Breast epithelium (tissue), 3 donors: ENCODE results near the gene TBC1D1.

Experiments used
- POLR2AphosphoS5 ChIP-seq, 3 donors: sonication (generic); formaldehyde crosslinking; IDR thresholded peaks; one replicate each; pipeline ENCODE4 v1.6.1; 2017; ENCODE audit warnings: antibody characterized with exemption in 3 of 3
- TF ChIP-seq, protein P1 (sequence below), 3 donors: fragments of 450-650 bp; IDR thresholded peaks; one replicate each; pipeline ENCODE4 v1.5.1; 2016 to 2017; ENCODE audit warnings: antibody characterized with exemption in 3 of 3, mild to moderate bottlenecking in 3 of 3, moderate library complexity in 3 of 3

DNA sequence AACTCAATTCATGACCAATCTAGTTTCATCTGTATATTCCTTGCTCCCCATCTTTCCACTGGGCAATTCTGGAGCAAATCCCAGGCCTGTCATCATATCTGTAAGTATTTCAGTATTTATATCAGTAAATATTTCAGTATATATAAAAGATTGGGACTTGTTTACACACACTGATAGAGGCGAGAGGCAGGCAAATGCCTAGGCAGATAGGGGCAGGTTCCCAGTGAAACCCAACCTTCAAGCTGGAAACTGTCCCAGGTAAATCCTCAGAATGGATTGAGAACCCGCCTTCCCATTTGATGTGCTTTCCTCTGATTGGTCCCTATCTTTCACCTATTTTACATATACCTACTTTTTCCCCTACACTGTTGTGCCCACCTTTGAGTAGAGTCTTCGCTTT, 23.8 kb upstream of the TBC1D1 start:
- TF ChIP-seq, protein P1, sequence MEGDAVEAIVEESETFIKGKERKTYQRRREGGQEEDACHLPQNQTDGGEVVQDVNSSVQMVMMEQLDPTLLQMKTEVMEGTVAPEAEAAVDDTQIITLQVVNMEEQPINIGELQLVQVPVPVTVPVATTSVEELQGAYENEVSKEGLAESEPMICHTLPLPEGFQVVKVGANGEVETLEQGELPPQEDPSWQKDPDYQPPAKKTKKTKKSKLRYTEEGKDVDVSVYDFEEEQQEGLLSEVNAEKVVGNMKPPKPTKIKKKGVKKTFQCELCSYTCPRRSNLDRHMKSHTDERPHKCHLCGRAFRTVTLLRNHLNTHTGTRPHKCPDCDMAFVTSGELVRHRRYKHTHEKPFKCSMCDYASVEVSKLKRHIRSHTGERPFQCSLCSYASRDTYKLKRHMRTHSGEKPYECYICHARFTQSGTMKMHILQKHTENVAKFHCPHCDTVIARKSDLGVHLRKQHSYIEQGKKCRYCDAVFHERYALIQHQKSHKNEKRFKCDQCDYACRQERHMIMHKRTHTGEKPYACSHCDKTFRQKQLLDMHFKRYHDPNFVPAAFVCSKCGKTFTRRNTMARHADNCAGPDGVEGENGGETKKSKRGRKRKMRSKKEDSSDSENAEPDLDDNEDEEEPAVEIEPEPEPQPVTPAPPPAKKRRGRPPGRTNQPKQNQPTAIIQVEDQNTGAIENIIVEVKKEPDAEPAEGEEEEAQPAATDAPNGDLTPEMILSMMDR (IDR thresholded peaks at IDR 0.05): no peak
- no peak for TF ChIP-seq POLR2AphosphoS5 (IDR thresholded peaks at IDR 0.05)
